NCI-H1105 (cell line): ENCODE measurements around the gene ADAMTS17.
"Not testable (repeated sequence)": the region's sequence is repeated elsewhere in the genome, so short reads cannot be mapped to it uniquely, and the experiment has no call there.

Experiments
- DNase-seq: peaks from one replicate; lab custom pipeline; 2025; lab: John Stamatoyannopoulos, UW

ADAMTS17 gene

DNA sequence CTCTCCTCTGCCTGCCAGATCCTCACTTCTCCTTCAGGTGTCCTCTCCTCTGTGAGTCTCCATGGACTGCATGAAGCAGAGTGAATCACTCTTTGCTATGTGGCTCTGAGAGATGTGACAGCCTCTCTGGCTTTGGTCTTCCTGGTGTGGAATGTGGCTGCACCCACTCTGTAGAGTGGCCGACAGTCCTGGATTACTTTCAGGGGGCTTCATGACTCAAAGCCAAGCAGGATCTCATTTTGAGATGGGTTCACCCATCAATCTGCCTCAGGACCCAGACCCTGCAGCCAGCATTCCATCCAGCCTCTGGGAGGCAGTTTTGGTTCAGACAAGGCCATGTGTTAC lies 386.6 kb downstream of the ADAMTS17 start:
- DNase-seq: no peak

DNA sequence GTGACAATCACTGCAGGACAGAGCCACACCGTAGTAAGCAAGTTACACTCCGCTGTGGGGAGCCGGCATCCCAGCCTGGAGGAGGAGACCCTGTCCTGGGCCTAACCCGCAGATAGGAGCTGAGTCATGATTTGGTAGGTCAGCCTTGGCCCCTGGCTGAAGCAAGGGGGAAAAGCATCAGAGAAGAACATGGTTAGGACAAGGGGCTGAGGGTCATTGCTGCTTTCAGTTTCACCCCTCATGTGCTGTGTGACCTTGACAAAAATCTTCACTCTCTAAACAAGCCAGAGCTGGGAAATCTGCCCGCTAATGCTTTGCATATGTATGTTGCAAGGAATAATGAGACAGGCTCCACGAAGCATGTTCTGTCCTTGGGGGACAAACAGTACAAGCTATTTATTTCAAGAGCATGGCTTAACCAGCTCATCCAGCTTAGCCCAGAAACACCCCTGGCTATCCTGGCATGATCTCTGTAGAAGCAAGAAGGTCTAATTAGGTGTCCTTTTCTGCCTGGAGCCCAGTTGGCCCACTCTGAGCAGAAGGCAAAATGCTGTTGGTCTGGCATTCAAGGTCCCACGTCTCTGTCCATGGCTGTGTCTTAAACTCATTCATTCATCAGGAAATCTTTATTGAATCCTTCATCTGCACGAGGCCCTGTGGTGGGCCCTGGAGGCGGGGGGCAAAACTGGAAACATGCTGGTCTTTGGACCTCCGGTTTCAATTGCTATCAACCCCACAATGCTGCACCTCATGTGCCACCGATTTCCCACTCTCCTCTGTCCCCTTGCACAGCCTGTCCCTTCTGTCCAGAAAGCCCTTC lies 387.2 kb downstream of the ADAMTS17 start:
- DNase-seq: no peak

DNA sequence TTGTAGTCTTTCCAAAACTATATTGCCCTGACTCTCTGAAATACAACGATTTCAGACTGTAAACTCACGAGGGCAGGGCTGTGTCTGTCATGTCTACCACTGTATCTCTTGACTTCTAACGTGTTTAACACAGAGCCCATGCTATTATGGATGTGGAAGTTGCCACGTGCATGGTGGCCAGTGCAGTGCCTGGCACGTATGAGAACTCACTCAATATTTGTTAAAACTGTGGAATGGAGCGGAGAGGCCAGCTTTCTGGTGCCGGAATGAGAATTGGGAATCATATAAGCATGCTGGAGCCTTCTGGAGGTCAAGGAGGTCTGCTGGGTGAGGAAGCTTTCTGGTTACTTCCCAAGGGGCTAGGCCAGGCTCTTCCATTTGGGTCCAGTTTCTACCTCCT lies 387.9 kb downstream of the ADAMTS17 start:
- DNase-seq: no peak

DNA sequence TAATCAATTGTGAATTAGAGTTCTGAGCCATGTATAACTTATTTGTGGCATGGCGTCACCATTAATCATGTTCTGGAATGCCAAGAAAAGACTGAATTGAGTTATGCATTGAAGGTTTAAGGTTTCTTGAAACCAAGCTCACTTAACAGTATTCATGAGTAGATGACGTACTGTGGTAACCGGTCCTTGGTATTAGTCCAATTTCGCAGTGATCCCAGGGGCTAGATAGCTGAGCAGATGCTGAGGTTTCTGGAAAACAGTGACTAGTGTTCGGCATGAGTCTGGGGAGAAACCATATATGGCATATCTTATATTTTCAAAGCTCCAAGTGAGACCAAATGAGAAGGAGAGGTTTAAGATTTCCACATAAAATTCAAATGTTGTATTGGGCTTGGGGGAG lies 390.3 kb downstream of the ADAMTS17 start:
- no peak for DNase-seq

DNA sequence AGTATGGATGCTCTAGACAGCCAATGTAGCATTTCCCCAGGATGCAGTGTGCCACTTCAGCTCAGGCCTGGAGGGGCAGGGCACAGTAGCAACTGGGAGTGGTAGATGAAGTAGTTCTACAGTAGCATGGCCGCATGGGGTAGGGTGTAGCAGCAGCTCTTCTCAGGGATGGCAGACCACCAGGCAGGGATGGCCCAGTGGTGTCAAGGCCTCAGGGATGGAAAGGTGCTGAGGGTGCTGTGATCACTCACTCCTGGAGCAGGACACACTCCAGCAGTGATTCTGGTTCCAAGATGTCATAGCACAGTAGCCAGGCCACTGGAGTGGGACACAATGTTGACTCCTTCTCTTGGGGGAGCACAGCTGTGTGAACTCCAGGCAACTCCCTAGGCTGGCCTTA lies 397.6 kb downstream of the ADAMTS17 start:
- no peak for DNase-seq

DNA sequence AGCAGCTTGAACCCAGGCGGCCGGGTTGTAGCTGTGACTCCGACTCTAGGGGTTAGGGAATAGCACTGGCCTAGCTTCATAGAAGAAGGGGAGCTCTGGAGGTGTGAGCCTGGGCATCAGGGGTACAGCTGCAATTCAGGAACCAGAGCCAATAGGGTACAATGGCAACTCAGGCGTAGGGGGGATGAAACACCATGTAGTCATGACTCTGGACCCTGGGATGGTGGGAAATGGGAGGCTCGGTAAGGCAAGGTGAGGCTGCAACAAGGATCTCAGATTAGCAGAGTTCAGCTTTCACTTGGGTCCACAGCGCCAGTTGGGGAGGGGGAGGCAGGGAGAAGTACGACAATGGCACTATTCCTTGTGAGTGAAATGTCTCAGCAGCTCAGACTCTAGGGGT lies 398.3 kb downstream of the ADAMTS17 start:
- no peak for DNase-seq

DNA sequence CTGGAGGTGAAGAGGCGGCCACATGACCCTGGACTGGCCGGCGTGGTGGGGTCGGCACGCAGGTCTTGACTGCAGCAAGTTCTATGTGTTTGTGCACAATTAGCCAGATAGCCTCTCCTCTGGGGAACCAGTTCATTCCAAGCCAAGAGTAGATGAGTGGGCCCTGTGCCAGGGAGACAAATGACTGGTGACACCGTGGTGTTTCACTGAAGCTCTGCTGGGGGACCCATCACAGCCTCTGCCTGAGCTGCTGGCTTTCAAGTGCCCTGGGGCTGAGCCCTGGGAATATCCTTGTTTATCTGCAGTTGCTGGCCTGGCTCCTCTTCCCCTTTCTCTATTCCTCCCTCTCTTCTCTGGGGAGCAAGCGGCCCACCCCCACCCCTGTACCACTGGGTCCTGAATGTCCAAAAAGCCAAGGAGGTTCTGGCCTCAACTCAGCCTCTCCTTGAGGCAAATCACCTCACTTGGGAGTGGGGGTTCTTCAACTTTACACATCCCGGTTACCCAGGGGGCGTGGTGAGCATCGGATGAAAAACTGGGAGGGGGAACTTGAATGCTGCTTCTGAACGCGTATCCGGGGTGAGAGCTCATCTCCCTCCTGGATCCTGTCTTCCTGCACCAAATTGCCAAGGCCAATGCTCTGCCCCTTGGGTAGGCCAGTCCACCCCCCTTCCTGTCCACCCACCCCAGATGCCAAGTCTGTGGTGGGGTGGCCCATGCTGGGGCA lies 408.9 kb downstream of the ADAMTS17 start:
- DNase-seq: no peak

DNA sequence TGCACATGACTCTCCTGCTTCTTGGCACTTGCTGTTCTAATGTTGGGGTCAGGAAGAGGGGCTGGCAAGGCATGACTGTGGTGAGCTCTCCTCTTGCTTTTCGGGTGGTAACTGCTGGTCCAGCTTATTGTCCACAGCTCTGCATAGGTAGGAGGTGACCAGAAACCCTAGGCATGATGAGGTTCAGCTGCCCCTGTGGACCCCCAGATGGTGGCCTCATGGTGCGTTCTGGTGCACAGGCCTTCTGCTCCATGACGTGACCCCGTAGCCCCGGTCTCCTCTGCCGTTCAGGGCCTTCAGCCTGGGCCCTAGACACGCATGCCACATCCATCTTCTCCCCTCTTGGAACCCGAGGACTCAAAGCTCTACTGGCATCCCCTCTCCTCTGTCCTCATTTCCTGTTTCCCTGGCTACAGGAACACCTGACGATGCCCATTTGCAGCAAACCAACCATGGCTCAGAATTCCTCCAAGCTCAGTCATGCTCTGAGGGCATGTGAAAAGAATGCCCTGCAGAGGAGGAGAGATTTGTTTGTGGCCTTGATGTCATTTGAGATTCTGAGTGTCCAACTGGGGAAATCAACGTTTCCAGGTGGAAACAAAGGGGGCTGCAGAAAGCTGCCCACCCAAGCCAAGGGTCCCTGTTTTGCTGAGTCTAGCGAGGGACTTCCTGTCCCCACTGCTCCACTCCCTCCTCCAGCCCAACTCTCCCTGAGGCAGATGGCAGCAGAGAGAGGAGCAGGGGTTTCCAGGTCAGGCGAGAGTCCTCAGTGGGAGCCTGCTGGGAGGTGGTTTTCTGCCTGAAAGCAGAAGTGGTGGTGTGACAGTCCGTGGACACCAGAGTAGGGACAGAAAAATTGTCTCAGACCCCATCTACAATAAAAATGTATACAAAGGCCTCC lies 409.8 kb downstream of the ADAMTS17 start:
- no peak for DNase-seq

DNA sequence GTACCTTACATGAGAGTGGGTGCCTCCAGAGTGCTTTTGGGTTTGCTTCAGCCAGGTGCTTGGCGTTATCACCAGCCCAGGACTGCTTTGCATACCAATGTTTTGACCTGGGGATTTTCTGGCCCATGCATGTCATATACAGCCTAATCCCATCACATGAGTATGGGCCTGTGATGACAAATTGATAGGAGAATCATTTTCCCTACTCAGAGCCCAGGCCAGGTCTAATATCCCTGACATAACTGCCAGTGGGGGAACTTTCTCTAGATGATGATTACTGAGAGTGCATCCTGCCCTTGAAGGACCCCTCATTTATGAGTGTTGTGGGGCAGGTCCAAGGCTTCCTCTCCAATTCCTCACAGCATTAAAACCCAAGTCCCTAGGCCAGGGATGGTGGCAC lies 411.1 kb downstream of the ADAMTS17 start:
- no peak for DNase-seq

DNA sequence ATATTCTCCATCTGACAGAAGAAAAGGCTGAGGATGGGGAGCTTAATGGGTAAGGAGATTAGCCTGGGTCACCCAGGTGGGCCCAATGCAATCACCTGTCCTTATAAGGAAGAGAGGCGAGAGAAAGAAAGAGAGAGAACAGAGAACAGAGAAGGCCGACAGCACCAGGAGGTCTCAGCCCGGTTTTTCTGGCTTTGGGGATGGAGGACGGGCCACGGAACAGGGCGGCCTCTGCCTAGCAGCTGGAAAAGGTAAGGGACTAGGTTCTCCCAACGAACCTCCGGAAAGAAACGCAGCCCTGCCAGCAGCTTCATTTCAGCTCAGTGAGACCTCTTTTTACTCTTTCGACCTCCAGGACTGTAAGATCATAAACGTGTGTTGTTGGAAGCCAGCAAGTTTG lies 412.5 kb downstream of the ADAMTS17 start:
- no peak for DNase-seq

DNA sequence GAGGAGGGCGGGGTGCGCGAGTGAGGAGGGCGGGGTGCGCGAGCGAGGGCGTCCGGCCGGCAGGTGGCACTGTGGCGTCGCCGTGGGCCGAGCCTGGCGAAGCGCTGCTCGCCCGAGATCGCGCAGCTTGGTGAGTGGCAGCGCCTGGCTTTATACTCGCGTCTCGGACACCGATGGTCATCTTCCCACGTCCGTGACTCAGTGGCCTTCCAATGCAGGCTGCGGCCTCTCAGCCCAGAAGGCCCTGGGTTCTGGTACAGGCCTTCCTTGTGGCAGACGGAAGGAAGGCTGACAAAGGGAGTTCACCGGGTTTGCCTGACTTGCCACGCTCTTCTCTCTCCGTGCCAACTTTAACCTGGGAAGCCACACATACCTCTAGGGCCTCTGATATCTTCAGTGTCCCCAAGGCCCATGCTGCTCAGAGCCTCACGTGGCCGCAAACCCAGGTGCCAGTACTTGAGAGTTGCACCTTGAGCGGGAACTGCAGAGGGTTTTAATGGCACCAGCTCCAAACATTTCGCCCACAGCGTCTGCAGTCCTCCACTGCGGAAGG lies 413.3 kb downstream of the ADAMTS17 start:
- no peak for DNase-seq

DNA sequence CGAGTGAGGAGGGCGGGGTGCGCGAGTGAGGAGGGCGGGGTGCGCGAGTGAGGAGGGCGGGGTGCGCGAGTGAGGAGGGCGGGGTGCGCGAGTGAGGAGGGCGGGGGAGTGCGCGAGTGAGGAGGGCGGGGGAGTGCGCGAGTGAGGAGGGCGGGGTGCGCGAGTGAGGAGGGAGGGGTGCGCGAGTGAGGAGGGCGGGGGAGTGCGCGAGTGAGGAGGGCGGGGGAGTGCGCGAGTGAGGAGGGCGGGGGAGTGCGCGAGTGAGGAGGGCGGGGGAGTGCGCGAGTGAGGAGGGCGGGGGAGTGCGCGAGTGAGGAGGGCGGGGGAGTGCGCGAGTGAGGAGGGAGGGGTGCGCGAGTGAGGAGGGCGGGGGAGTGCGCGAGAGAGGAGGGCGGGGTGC lies 415.2 kb downstream of the ADAMTS17 start:
- DNase-seq: not testable (repeated sequence)

DNA sequence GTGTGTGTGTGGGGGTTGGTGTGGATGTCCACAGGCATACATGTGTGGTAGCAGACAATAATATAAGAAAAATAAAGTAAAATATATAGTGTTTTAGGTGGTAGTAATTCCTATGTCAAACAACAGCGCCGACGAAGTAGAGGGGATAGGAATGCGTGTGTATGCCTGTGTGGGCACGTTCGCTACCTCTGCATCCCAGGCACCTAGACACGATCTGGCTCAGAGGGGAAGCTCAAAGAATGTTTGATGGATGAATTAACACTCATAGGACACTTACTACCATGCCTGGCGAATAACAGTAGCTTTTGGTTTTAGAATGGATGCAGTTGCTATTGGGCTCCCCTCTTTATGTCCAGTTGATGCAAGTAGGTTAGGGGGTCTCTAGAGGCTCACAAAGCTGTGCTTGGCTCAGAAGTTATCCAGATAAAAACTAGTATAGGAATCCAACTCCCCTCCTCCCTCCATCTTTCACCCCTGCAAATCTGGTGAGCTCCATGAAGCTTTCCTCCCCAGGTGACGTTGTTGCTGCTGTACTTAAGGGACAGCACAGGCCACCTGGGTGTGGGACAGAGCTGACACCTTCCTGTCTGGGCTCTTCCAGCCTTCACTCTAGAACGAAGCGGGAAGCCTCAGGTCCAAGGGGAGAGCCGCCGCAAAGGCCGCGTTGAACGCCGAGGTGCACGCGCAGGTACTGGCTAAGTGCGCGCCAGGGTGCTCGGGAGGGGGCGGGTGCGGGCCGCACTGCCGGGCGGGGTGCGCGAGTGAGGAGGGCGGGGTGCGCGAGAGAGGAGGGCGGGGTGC lies 415.9 kb downstream of the ADAMTS17 start:
- DNase-seq: no peak

DNA sequence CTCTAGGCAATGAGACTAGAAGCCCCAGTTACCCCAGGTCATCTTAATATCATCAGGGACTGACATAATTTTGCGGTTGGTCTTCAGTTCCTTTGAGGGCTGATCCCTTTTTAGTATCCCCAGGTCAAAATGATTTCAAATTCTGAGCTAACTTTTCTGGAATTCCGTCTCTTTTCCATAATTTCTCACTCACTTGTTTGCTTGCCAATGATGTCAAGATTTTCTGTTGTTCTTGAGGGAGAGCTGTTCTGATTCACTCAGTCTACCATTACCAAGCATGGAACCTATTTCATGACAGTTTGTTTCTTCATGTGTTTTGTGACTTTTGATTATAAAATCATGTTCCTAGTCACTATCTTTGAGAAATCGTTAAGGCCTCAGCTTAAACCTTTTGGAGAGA lies 418.1 kb downstream of the ADAMTS17 start:
- no peak for DNase-seq
